SK-N-SH (cell line): ENCODE data around the gene NDUFB4.

Experiments used
- EZH2phosphoT487 ChIP-seq: fragments of 200-600 bp; sonication (generic); IDR thresholded peaks from 2 replicates; pipeline ENCODE4 v1.6.1; 2017; ENCODE audit warnings: low read depth, mixed run types, mild to moderate bottlenecking, antibody characterized with exemption, moderate library complexity, borderline replicate concordance
- MXI1 ChIP-seq: IDR thresholded peaks from 2 replicates; pipeline ENCODE4 v1.6.1; 2012; ENCODE audit warnings: mild to moderate bottlenecking, low read depth, low read length, improper control_type of control experiment
- NFIC ChIP-seq: IDR thresholded peaks from 2 replicates; pipeline ENCODE4 v1.4.0; 2012; ENCODE audit warnings: borderline replicate concordance
- TAF1 ChIP-seq: IDR thresholded peaks from 2 replicates; pipeline ENCODE4 v1.6.1; 2012; ENCODE audit warnings: low read depth, mild to moderate bottlenecking, low read length, moderate library complexity, borderline replicate concordance
- TF ChIP-seq, protein P1 (sequence below): fragments of 200-600 bp; sonication (generic); IDR thresholded peaks from 2 replicates; pipeline ENCODE4 v1.6.1; 2017; ENCODE audit warnings: antibody characterized with exemption, mild to moderate bottlenecking, moderate library complexity

DNA sequence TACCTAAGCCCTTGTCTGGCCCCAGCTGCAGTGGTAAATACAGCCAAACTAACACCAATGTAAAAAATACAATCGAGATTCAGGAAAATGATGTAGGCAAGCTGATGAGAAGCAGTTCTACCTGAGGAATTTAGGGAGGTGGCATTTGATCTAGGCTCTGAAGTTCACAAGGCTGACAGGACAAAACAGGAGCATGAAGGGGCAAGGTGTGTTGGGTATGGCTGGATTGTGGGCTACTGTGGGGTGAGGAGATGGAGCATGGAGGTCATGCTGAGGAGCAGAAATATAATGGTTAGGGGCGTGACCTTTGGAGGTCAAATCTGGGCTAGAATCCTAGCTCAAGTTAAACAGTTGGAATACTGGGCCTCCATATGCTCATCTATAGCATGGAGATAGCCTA is 6.5 kb downstream of the NDUFB4 start:
- TF ChIP-seq, protein P1, sequence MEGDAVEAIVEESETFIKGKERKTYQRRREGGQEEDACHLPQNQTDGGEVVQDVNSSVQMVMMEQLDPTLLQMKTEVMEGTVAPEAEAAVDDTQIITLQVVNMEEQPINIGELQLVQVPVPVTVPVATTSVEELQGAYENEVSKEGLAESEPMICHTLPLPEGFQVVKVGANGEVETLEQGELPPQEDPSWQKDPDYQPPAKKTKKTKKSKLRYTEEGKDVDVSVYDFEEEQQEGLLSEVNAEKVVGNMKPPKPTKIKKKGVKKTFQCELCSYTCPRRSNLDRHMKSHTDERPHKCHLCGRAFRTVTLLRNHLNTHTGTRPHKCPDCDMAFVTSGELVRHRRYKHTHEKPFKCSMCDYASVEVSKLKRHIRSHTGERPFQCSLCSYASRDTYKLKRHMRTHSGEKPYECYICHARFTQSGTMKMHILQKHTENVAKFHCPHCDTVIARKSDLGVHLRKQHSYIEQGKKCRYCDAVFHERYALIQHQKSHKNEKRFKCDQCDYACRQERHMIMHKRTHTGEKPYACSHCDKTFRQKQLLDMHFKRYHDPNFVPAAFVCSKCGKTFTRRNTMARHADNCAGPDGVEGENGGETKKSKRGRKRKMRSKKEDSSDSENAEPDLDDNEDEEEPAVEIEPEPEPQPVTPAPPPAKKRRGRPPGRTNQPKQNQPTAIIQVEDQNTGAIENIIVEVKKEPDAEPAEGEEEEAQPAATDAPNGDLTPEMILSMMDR, result no peak
- TF ChIP-seq NFIC (no peak), TAF1 (no peak), EZH2phosphoT487 (no peak), MXI1 (no peak)
